ENCODE measurements around the gene CCDC28B.

Gene CCDC28B

DNA sequence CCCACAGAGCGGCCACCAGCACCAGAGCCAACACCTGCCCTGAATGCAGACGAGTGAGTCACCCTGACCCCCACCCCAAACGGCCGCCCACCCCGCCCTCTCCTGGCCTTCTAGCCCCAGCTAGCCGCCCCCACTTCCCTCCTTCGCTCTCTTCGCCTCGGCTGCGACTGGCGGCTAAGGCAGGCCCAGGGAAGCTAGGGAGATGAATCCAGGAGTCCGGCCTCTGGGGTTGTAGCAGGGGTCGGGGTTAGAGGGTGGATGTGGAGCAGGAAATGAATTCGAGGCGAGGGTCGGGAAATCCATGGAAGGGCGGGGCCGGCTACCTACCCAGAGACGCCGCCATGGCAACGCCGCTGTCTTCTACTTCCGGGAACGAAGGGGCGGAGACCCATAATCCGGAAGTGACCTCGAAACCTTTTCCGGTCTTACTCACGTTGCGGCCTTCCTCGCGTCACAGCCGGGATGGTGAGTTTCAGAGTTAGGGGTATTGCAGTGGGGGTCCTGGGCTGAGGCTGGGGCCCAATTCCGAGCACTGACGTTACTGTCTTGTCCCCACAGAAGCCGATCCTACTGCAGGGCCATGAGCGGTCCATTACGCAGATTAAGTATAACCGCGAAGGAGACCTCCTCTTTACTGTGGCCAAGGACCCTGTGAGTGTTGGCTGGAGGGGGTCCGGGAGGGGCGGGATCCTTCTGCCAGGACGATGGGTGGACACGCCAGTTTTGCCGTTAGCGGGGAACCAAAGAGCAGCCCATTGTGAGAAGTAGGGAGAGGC, 21.8 kb downstream of the CCDC28B start, which contains the start of the genes EIF3I and TMEM234:
Gene EIF3I (plus strand): TSS at position 428 of the 776 bp plus-strand sequence. CDS start 35 bp downstream, at position 463.
Gene TMEM234 (minus strand): TSS at position 374 of the 776 bp plus-strand sequence. CDS start 31 bp downstream, at position 343.
- FAIRE-seq (peak; percentile 18), DNase-seq (ENCODE audit: low spot score) (peak; percentile 86)

DNA sequence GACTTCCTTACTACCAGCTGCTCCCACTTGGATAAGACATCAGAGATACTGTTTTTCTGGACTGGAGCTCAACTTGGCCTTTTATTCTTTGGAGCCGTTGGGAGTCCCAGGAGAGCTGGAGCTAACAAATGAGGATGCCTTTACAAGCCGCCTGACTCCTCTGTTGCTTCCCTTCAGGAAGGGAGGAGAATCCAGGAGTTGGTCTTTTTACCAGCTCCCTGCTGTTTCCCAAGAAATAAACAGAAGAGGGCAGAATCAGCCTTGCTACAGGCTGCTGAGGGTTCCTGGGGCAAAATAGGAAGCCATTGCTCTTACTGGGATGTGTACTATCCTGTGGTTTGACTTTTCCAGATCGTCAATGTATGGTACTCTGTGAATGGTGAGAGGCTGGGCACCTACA, 23.3 kb downstream of the CCDC28B start:
- no peak for DNase-seq (ENCODE audit: low spot score)
- no peak for FAIRE-seq

DNA sequence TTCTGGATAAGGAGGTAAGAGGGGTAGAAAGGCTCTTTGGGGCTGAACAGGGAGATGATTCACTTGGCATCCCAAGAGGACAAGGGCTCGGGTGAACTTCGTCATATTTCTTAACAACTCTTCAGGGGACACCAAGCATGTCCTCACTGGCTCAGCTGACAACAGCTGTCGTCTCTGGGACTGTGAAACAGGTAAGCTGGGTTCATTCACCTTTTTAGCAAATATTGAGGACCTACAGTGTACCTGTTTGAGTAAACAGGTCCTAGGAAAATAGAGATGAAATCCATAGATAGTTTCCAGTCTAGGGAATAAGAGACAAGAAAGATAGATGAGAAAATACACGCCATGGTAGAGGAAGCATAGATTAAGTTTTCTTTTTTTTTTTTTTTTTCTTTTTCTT, 23.9 kb downstream of the CCDC28B start:
- DNase-seq (ENCODE audit: low spot score), result no peak
- no peak for FAIRE-seq

DNA sequence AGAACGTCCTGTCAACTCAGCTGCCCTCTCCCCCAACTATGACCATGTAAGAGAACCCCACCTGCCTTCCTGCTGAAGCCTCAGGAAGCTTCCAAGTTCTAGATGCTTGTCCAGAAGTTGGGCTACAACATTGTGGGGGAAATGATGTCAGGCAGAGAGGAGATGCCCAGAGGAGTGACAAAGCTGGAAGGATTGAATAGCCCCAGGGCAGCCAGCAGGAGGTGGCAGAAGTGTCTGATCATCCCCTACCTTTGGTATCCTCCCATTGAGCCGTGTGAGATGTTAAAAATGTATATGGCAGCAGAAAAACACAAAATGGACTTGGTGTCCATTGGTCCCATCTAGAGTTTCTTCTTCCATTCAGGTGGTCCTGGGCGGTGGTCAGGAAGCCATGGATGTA, 28.4 kb downstream of the CCDC28B start:
- FAIRE-seq (no peak), DNase-seq (ENCODE audit: low spot score) (no peak)

DNA sequence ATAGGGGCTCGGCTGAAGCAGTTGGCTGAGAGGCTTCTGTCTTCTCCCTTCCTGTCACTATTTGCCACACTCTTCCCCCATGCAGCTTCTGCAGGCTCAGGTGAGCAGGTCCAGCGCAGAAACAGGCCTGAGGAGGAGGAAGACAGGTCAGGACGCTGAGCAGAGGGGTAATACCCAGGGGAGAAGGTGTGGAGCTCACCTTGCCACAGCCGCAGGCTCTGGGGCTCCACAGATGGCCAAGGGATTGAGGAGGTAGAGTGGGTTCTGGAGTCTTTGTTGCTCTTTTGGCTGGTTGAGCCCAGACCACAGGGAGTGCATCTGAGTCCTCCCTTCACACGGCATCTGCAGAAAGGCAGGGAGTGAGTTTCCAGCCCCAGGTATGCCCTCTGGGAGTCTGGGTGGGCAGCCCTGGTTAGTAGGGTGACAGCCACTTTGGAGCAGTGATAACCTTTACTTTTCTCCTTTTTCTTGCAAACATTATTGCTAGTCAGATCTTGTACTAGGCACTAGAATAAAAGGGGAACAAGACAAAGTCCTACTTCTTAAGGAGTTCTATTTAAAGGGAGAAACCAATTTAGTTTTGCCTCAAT, 31.5 kb downstream of the CCDC28B start:
- no peak for FAIRE-seq
- DNase-seq (ENCODE audit: low spot score), result no peak

DNA sequence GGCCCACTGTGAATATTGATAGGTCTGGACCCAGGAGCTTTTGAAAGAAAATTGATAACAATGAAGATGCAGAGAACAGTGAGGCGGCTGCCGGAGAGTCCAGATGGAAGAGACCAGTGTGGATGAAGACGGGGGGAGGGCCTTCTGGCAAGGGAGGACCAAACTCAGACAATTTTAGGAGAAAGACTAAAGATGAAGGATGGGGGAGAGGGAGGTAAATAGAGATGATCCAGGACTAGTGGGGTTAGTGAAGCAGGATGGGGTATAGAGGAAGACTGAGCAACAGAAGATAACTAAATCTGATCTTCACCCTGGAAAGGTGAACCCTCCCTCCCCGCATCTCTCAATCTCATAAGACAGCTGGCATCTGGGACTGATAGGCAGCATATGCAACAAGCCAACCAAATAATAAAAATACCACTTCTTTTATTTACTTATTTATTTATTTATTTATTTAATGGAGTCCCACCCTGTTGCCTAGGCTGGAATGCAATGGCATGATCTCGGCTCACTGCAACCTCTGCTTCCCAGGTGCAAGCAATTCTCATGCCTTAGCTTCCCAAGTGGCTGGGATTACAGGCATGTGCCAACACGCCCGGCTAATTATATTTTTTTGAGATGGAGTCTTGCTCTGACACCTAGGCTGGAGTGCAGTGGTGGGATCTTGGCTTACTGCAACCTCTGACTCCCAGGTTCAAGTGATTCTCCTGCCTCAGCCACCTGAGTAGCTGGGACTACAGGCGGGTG, 32.3 kb downstream of the CCDC28B start:
- DNase-seq (ENCODE audit: low spot score) (no peak), FAIRE-seq (no peak)

DNA sequence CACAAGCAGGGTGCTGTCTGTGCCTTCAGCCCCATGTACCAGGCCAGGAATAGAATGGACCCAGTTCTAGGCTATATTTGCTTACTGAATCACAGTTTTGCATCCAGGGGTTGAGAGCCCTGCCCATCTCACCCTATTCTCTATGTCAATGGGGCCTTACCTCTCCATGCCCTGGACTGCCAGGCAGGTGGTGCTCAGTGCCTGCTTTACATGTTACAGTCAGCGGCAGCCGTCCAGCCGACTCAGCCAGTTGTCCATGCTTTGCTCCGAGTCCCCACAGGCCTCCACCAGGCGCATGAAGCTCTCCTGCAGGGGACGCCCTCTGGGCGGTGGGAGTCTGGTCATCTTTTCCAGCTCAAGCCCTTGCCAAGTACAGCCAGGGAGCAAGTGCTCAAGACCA, 34.4 kb downstream of the CCDC28B start:
- no peak for FAIRE-seq

DNA sequence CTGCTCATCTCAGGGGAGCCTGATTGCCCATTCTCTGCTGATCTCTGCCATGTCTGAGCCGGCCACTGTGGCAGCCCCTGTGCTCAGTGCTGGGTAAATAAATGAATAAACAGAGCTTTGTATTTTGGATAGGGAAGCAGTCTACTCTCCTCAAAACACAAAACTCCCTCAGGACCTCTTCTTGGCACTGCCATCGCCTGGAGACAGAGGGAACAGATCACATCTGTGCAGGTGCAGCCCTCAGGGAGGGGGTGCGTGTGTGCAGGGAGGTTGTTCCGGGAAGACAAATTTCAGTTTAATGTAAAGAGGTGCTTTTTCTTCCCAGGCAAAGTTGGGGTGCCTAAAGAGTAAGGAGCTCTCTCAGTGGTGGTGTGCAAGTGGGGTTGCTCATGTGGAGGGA, 38.9 kb downstream of the CCDC28B start:
- DNase-seq (ENCODE audit: low spot score) (no peak), FAIRE-seq (no peak)

More for the DNA sequence above, 34.4 kb downstream of the CCDC28B start:
- no peak for DNase-seq (ENCODE audit: low spot score)

DNA sequence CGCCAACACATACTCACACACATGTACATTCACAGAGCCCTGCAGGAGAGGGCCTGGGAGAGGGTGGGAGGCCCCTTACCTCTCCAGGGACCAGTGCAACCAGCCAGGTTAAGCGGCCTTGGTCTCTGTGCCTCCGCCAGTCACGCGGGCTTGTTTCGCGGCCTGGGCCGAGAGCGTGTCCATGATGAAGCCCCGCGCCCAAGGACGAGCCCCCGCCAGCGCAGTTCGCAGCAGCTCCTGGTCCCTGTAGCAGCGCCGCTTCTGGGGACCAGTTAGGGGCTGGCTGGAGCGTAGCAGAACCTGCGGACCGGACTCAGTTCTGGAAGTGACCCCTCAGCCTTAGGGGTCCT, 39.4 kb downstream of the CCDC28B start:
- DNase-seq (ENCODE audit: low spot score), result no peak
- FAIRE-seq, result no peak

DNA sequence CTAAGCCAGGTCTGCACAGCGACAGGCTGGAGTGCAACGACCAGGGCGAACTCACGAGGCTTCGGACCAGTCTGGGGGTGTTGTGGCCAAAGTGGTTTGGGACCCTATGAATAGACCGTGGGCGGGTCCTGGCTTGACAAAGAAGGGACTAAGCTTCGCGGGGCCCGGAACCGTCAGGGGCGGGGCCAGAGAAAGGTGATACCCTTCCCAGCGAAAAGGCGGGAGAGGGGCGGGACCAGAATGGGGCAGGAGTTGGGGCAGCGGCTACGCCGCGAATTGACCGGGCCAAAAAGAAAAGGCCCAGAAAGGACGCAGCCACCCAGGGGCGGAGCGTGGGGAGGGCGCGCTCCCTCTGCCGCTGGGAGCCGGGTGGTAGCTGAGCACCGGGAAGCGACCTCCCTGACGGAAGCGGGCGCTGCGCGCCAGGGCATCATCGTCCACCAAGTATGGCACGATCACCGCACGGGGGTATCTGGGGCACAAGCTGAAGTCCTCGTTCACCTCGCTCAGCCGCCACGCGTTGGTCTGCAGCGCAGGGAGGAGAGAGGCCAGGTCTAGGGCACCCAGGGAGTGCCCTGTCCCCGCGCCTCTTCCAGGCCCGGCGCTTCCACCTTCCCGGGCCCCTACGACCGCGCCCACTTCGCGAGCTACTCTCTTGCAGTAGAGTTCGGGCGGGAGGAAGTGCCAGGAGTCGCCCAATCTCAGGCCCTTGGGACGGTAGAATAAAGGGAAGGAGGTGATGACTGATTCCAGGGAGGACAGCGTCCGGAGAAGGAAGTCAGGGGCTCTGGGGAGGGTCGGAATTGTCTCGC, 40.0 kb downstream of the CCDC28B start:
- FAIRE-seq, result no peak
- DNase-seq (ENCODE audit: low spot score), result no peak

DNA sequence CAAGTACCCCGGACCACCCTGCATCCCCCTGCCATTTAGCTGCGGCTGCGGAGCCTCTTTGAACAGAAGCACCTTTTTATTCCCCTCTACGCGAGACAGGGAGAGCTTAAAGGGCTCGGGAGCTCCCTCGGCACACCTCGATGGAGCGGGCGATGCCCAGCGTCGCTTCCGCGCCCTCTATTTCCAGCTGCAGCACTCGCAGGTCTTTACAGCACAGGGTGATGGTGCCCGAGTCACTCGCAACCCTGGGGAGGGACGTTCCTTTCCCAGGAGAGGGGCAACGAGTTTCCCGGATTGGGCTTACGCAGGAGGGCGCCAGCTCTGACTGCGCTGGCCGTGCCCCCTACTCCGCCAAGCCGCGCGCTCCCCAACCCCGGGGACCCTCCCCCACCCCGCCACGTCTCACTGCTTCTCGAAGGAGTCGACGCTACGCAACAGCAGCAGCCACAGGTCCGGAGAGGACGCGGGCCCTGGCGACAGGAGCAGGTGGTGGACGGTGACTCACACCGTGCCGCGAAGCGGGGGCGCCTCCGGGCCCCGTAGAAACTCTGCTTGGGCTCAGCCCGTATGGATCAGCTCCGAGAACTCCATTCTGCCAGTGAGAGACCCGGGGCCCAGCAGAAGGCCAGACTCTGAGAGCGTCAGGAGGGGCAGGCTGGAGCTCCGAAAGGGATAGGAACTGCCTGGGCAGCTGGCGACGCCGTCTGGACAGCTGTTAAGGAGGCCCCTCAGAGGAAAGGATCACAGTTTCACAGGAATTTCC, 40.8 kb downstream of the CCDC28B start:
- DNase-seq (ENCODE audit: low spot score) (peak; percentile 33), FAIRE-seq (no peak)

DNA sequence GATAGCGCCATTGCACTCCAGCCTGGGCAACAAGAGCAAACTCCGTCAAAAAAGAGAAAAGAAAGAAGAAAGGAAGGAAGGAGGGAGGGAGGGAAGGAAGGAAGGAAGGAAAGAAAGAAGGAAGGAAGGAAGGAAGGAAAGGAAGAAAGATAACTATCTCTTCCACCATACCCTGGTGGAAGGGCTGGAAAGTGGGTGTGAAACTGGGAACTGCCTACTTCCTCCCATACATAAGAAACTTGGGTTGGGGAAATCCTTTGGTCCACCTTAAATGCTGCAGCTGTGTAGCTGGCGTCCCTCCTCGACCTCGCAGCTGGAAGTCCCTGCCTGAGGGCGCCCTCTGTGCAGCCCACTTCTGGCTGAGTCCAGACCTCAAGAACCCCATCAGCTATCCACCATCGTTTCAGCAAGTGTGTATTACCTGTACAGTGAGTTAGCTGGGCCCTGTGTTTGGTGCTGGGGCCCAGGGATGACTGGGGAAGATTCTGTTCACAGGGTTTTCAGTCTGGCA, 42.0 kb downstream of the CCDC28B start:
- FAIRE-seq, result no peak

DNA sequence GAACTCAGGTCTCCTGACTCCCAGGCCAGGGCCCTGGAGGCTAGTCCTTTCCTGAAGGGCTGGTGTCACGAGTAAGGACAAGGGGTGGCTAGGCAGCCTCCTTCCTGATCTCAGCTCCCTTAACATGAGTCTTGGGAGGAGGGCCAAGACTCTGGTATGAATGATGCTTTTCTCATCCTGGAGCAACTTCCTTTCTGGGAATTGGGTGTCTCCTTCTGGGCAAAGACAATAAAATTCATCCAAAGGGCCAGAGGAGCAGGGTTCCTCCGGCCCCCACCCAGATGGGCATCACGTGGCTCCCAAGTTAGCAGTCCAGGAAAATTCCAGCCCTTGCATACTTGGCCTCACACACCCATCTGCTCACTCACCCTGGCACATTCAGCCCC, 46.5 kb downstream of the CCDC28B start, which contains the start of gene FAM167B:
Gene FAM167B (plus strand): TSS at position 335 of the 386 bp plus-strand sequence. CDS start 200 bp downstream, outside the sequence.
- FAIRE-seq (no peak), DNase-seq (ENCODE audit: low spot score) (no peak)

More for the DNA sequence above, 42.0 kb downstream of the CCDC28B start:
- no peak for DNase-seq (ENCODE audit: low spot score)

DNA sequence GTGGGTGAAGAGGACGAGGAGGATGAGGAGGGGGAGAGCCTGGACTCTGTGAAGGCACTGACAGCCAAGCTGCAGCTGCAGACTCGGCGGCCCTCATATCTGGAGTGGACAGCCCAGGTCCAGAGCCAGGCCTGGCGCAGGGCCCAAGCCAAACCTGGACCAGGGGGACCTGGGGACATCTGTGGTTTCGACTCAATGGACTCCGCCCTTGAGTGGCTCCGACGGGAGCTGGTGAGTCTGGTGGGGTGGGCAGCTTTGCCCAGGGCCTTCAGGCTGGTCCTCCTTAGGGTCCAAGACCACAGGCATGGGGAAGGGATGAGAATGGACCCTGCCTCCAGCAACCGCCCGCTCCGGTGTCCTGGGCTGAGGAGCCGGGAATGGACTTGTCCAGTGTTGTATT, 47.1 kb downstream of the CCDC28B start:
- DNase-seq (ENCODE audit: low spot score) (no peak), FAIRE-seq (no peak)

DNA sequence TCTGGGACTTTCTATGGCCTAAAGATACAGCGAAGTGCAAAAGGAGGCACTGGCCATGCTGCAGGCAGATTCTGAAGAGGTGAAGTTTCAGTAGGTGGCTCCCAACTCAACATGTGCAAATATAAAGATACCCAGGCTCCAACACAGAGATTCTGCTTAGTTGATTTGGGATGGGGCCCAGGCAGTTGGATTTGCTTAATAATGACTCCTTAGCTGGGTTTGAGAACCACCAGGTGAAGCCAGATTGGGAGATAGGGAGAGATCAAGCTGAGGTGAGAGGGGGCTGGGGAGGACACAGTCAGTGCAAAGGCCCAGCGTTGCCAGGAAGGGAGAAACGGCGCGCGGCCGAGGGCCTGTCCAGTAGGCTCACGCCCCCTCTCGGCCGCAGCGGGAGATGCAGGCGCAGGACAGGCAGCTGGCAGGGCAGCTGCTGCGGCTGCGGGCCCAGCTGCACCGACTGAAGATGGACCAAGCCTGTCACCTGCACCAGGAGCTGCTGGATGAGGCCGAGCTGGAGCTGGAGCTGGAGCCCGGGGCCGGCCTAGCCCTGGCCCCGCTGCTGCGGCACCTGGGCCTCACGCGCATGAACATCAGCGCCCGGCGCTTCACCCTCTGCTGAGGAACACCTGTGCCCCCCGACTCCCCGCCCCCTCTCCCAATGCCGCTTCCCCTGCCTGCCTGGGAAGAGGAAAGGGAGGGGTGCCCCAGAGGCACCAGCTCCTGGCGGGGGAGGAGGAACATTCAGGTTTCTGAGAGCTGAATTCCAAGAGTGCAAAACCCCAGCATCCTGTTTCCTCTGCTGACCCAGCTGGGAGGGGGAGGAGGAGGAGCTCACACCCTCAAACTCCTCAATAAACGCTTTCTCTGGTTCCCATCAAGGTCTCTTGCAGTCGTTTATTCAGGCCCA, 47.8 kb downstream of the CCDC28B start:
- FAIRE-seq, result no peak
- DNase-seq (ENCODE audit: low spot score), result no peak

DNA sequence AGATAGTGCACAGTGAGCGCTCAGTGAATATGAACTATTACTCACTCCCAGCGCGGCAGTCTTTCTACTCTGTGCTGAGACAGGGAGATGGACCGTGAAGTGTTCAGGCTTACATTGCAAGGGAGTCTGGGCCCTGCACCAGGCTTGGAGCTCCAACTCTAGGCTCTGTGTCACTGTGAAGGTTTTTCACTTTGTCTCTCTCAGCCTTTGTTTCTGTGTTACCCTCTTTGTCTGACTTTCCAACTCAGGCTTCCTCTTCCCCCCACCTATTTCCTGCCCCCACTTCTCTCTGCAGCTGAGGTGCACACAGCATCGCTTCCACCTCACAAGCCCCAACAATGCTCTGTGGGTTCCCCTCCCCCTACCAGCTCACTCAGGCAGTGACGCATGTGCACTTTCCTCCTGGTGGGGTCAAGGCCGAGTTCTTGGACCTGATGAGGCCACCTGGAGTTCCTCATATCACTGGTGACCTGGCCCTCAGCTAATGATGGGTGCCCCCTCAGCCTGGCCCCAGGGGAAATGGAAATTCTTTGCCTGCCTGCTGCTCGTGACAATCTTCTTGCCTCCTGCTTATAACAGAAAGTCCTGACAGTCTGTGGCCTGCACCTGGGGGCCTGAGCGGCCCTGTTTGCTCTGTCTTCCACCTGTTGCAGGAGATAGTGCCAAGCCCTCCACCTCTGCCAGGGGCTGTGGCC, 49.6 kb downstream of the CCDC28B start:
- DNase-seq (ENCODE audit: low spot score) (peak; percentile 73), FAIRE-seq (peak; percentile 37)

DNA sequence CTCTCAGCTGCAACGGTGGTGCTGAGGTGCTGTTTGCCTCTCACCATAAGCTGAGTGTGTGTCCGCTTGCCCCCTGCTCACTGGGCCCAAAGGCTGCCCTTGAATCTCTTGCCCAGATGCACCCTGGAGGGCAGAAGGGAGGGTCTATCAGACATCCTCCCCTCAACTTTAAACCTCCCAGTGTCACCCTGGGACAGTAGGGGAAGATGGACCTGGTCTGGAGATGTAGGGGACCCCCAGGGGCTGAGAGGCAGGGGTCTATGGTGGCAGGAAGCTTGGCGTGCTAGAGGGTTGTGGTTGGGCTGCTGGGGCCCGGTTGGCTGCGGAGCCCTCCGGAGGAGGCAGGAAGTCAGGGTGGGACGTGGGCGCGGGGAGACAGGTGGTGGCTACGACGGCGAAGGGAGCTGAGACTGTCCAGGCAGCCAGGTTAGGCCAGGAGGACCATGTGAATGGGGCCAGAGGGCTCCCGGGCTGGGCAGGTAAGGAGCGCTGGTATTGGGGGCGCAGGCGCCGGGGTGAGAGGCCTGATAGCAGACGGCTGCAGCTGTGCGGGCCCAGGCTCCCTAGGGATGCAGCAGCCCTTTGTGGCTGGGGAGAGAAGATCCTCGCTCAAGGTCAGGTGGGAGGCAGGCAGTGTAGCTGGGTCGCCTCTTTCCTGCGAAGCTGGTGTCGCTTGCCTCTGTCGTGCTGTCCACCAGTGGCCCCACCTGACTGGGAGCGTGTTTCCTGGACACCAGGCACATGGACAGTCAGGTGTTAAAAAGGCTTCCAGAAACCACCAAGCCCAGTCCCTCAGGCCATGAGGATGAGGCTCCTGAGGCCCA, 50.7 kb downstream of the CCDC28B start, which contains the start of gene LCK:
Gene LCK (plus strand): TSS at position 373 of the 824 bp plus-strand sequence. CDS start 23,065 bp downstream, outside the sequence.
- no peak for FAIRE-seq

More for the DNA sequence above, 50.7 kb downstream of the CCDC28B start, which contains the start of gene LCK:
- no peak for DNase-seq (ENCODE audit: low spot score)

Data from RCC 7860 (cell line).